GM19238 (cell line): ENCODE measurements around the gene CXorf66.
"Not testable (repeated sequence)": the region's sequence is repeated elsewhere in the genome, so short reads cannot be mapped to it uniquely, and the experiment has no call there.

Experiments used
- DNase-seq: peaks from one replicate; pipeline ENCODE4 v3.0.0; 2011; ENCODE audit warnings: low spot score; ENCODE audit not compliant: insufficient read length

The CXorf66 gene, protein sequence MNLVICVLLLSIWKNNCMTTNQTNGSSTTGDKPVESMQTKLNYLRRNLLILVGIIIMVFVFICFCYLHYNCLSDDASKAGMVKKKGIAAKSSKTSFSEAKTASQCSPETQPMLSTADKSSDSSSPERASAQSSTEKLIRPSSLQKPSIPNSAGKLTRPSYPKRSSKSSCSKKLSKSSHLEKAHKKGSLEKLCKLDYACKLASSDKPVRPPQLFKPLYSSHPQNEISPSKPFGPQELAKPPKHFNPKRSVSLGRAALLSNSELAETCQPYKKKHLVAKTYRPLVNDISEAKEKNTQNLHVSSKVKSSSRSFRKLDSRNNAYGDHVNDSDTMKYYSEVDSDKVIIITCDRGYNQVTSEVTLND

DNA sequence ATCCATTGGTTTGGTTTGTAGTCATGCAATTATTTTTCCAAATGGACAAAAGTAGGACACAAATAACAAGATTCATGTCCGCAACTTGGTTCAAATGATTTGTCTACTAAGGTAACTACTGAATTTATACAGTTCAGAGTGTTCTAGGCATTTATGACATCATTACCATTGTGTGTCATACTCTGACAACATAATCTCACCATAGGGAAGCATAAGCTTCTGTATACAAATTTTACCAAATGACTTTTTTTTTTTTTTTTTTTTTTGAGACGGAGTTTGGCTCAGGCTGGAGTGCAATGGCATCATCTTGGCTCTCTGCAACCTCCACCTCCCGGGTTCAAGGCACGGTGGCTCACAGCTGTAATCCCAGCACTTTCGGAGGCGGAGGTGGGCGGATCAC is at the start of gene CXorf66:
Gene CXorf66 (minus strand): TSS at position 101 of the 400 bp plus-strand sequence. CDS start 25 bp downstream, at position 76.
- no peak for DNase-seq

DNA sequence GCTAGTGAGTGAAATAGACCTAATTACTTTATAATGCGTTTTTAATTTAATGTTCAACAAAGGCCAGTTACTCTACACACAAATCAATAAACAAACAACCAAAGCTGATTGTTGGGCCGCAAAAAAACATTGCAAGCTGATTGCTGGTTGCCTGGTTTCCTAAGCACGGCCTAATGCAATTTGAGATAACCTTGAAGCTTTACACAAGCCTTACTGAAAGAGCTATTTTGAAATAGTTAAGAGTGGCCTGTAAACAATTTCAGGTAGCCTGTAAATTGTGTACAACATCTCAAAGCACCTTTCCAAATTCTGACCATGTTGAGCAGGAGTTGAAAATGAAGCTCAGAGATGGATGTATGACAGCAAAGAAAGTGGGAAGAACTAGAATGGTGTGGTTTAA is 17.5 kb upstream of the CXorf66 start:
- DNase-seq, result no peak

DNA sequence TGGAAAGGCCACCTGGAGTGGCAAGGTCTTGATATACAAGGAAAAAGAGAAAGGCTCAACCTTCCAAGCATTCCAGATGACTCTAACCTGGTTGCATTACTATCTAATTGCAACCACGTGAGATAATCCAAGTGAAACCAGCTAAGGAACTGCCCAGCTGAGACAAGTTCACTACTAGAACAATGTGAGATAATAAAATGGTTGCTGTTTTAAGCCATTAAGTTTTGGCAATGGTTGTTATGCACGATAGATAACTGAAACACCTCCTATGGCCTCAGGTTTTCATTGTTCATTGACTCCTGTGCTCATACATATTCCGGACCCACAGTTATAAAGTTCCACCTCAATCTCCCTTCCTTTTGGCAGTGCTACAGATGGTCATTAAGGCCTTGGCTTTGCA is 9.2 kb upstream of the CXorf66 start:
- no peak for DNase-seq

DNA sequence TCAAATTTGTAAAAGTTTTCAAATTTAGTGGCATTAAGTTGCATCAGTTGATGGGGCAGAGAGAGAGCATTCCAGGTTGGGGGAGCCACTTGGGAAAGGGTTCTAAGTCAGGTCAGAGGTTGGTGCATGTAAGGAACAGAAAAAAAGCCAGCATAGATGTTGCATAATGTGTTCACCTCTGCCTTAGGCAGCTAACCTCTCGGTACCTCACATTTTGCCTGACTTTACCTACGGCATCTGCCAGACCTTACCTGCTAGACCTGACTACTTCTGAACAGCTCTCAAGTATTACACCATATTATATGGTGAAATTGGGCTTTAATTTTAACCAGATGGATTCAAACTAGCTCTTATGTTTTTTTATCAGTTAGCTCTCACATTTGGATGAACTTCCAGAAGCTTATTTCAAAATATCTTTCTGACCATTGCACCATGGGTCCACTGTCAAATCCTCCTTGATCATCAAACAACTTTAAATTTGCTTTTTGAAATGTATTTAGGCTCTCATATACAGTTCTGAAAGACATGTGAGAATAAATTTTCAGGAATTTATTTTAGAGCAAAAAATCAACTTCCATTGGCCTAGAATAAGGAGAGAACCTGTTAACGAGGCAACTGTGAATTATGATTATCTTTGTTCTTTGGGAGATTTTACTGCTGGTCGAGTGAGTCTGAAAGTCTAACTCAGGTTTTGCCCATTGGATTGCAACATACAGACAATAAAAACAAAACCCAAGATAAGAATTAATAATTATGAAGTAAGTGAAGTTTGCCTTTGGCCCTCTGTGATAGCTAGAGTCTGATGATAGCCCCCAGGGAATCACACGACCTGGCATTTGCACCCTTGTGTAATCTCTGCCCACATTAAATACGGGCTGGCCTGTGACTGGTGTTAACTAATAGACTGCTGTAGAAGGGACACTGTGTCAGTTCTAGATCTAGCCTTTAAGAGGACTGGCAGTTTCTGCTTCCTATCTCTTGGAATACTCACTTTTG is 7.6 kb upstream of the CXorf66 start:
- DNase-seq, result no peak

DNA sequence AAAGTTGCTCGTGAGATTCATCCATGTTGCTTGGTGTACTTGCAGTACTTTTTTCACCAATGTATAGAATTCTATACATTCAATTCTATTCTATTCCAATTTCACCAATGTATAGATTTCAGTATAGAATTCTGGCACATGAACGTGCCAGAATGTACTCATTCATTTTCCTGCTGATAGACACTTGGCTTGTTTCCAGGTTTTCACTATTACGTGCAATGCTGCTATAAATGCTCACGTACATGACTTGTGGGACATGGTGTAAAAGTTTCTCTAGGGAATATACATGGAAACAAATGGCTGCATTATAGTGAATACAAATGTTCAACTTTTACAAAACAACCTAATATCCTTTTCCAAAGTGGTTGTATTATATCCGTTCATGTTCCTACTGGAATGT is 6.8 kb upstream of the CXorf66 start:
- no peak for DNase-seq

DNA sequence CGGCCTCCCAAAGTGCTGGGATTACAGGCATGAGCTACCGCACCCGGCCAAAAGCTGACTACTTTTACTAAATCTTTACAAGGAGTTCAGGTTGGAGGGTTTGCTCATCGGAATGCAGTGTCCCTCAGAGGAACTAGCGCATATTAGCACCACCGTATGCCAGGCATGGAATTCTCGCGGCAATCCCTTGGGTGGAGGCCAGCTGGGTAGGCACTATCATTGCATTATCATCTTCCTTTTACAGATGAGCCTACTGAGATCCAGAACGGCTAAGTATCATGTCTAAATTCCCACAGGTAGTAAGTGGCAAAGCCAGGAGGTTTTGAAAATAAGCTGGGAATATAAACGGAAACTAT is 6.1 kb upstream of the CXorf66 start:
- no peak for DNase-seq

DNA sequence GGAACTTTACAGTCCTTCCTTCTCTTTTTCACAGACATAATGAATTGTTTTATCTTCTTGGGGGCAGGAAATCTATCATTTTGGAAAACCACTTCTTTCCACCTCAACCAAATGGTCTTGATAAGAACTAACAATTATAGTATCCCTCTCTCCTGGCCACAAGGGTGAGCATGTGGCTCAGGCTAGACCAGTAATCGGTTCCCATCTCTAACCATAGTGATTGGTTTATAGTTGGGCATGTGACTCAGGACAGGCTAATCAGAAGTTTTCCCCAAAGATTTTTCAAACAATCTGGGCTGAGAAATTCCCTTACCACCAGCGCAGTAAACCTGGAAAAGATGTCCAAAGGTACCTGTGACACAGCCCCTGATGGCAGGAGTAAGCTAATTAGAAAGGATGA is 4.0 kb upstream of the CXorf66 start:
- DNase-seq, result no peak

DNA sequence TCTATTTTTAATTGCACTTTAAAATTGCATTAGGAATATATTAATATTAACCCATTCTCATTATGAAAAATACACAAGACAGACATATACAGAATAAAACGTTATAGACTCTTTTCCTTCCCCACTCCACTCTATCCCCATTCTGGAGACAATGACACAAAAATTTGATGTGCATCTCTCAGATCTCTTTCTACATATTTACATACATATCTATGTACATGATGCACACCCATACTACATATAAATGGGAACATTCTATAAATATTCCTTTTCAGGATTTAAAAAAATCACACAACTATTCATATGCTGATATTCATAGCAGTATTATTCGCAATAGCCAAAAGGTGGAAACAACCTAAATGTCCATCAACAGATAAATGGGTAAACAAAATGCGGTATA is 2.4 kb upstream of the CXorf66 start:
- DNase-seq, result no peak

DNA sequence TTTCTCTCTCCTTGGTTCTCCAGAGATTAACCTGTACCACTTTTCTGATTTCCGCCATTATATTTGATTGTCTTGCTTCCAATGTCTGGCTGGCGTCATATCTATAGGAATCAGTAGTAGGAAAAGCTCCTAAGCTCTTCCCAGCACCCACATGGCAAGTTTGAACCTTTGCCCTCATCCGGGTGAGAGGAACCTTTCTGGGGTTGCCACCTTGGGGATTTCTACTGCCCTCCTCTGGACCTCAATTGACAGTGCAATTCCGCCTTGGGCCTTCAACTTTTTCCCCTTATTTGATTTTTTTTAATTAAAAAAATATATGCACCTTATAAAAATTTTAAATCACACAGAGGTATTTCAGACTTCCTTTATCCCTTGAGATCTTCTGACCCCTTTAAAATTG is 2.0 kb upstream of the CXorf66 start:
- DNase-seq, result no peak

DNA sequence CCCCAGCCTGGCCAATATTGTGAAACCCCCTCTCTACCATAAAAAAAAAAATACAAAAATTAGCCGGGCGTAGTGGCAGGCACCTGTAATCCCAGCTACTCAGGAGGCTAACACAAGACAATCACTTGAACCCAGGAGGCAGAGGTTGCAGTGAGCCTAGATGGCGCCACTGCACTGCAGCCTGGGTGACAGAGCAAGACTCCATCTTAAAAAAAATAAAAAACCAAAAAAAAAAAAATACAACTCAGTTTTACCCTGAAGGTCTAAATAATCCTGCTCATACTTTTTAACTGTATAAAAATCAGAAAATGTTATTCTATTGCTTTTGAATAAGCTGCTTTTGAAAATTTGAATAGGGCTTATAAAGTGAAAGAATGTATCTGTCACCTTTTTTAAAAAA is 838 bp upstream of the CXorf66 start:
- not testable (repeated sequence) for DNase-seq

DNA sequence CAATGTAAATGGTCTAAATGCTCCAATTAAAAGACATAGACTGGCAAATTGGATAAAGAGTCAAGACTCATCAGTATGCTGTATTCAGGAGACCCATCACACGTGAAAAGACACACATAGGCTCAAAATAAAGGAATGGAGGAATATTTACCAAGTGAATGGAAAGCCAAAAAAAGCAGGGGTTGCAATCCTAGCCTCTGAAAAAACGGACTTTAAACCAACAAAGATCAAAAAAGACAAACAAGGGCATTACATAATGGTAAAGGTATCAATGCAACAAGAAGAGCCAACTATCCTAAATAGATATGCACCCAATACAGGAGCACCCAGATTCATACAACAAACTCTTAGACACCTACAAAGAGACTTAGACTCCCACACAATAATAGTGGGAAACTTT is 4.2 kb downstream of the CXorf66 start:
- DNase-seq, result not testable (repeated sequence)

DNA sequence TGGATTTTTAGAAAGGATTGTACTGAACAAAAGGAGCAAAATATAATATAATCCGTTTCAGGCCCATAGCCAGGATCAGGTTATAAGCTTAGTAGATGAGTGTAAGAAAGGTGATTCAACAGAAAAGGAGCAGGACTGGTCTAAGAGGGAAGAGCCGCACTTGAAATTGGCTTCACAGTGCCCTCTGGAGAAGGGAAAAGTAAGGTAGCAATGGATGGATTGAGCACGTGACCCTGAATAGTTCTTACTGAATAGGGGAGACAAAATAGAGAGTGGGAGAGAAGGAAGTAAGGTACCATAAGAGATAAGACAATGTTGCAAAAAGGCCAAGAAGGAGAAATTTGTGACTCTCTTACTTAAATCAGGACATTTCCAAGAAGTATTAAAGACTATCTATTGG is 15.6 kb downstream of the CXorf66 start:
- DNase-seq, result no peak

DNA sequence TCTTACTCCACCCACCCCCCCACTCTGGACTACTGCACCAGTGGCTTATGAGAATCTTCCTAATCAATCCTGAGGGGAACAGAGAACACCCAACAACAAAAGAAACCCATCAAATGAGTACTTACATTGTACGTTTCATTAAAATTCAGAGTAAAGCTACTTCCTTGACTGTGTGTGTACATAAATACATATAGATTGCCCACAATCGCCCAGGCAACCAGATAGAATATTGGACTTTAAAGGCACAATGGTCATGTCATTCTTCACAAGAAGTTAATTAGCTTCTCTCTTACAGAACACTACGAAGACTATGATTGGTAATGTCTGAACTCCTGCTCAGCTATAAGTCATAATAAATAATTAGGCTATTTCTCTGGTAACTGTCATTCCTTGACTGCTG is 20.2 kb downstream of the CXorf66 start:
- DNase-seq, result no peak

DNA sequence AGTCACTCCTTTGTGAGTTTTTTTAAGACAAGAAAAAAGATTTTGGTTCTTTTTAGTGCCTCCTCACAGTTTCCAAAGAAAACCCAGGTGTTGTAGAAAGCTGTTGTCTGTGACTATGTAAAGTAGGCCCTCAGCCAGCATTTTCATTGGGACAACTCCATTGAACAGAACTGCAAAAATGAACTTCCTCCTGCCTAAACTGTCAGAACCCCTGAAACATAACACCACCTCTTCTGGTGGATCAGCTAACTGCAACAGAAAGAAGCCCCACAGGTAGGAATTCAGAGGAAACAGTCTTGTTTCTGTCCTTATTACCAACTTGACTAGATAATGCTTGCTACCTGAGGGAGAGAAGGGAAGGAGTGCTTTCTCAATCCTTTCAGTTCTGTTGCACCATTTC is 29.1 kb downstream of the CXorf66 start:
- no peak for DNase-seq

DNA sequence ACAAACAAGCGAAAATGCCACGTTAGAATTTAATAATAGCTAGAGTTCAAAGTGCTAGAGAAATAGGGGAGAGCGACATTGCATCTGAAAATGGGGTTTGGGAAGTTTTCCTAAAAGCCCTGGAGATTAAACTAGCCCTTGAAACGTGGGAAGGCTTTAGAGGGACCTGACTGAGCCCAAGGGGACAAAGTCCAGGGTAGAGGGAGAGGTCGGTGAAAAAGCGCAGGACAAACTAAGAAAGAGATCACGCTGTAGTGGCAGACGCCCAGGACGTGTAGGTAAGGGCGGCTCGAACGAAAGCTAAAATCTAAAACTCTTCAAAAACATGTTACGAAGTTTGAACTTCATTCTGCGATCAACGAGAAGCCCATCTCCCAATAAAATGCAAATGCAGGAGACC is 31.4 kb downstream of the CXorf66 start:
- DNase-seq, result no peak

DNA sequence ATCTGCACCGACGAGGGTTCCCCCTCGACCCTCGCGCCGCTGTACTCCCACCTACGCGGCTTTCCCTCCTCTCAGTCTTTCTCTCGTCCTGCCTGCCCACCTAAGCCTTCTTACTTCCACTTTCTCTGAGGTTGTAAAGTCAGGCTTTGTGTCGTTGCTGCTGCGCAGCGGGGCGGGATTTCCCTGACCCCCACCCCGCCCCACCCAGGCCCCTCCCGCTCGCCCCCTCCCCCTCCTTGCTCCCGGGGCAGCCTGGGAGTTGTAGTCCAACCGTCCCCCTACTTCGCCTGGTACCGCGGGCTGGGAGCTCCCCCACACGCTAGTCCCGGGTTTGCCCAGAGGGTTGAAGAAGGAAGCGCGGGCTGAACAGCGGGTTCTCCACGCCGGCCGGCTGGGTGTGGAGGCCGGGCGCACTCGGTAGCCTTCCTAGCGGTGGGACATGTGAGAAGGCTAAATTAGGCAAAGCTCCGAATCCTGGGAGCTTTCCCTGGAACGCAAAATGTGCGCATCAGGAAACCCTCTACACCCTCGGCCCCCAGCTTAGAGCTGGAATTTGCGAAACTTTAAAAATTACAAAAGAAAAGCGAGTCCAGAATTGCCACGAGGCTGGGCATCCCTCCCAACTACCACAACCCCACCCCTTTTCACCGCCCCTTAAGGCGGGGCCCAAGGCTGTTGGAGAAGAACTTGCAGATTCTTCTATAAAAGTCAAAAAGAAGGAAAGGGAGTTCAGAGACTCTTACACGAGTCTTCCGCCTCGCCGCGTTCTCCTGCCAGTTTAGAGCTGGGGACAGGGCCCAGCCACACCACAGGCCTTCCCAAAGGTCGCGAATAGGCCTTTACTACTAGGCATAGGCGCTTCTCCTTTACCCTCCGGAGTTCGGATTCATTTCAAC is 32.2 kb downstream of the CXorf66 start, which contains the start of gene ATP11C:
Gene ATP11C (minus strand): TSS at position 153 of the 896 bp plus-strand sequence. CDS start 1,011 bp downstream, outside the sequence.
- DNase-seq, result peak; percentile 54

DNA sequence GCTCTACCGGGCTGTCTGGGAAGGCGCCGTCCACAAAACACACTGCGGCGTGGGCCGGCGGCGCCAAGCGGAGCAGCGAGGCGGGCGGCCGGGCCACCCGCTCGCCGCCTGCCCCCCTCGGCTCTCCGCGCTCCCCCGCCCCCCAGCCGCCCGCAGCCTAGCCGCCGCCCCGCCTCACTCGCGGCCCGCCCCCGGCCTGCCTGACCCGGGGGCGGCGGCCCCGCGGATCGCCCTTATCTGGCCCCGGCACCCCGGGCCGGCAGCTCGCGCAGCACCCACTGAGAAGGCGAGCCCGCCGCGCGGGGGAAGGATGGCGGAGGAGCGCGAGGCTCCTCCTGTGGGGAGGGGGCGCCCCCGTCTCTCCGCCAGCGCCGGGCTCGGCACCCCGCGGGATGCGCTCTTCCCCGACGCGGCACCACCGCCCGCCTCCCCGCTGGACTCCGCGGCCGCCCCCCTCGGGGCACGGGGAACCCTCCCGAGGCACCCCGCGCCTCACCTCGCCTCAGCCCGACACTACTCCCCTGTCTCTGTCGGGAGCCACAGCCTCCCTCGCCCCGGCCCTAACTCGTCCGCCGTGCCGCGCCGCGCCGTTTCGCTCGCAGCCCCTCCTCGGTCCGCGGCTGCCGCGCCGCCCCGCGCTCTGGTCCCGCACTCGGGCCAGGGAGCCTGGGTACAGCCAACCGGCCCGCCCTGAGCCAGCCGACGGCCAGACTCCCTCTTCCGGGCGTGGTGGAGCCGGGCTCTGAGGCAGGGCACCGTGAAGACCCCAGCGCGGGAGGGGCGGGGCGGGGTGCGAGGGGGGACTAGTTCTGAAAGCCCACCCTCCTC is 33.0 kb downstream of the CXorf66 start:
- peak; percentile 32 for DNase-seq

DNA sequence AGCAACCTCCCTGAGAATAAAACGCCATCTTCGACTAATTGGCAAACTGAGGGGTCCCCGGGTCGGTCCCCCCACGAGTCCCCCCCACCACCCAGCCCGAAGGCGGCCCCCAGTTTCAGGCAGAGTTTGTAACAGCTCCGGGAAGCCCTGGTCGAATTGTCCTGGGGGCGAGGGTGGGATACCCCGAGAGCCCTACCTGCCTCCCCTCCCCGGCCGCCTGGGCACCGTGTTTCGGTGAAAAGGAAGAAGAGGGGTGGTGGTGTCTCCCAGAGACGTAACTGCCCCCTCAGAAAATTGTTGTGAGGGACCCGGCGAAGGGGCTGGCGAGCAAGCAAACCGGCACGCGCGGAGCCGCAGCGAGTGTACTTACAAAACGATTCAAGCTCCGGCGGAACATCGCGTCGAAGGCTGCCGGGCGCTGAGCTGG is 33.7 kb downstream of the CXorf66 start:
- DNase-seq, result no peak

DNA sequence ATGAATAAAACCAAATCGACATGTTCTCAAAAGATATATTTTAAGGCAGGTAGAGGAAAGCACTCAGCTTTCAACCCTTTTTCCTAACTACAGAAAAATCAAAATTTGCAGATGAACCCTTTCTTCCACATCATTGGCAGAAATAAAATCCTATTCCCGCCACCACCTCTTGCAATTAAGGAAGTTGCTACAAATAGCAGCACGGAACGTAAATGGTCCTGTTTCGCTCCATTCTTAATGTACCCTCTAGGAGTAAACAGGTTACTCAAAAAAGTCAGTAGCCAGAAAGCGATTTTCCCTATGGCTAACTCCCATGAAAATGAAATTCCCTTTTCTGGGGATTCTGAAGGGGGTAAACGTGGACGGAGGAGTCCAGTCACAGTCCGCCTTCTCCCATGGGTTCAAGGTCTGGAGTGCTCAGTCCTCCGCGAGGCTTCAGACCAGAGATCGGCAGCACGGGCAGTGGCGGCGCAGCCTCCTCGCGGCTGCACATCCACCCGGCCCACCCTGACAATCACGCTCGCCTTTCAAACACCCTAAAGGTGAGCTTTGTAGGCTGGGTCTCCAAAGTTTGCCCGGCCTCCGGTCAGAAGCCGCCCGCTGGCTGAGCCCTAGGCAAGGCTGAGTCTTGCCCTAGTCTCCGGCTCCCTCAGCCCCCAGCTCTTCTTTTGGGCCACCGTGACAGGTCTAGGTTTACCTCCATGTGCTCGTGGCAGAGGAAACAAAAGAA is 34.2 kb downstream of the CXorf66 start:
- no peak for DNase-seq

DNA sequence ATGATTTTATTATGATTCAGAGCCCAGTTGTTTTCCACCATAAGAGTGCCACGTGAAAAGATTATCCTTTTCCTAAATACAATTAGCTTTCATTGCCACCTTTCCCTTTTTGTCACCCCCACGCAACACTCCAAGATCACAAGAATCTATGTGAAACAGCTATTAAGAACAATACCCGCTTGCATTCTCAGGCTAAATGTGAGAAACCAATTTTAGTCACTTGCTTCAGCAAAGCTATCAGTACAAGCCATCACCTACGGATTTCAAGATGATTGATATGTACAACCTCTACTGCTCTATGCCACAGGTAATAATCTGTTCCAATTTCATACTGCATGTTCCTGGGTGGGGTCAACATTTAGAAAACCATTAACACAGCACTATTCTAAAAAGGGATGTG is 34.9 kb downstream of the CXorf66 start:
- no peak for DNase-seq
